HEK293 (cell line): ENCODE data around the gene REV3L.

ENCODE experiments used
- CTCF ChIA-PET: fragments of 350-600 bp; formaldehyde crosslinking; extraction: SDS; loops from one replicate; lab custom pipeline; 2021; ENCODE audit warnings: antibody characterized with exemption; lab: Yijun Ruan, JAX
- POLR2A ChIA-PET: fragments of 300-600 bp; formaldehyde crosslinking; extraction: SDS; loops from one replicate; lab custom pipeline; 2020; ENCODE audit warnings: antibody characterized with exemption, inconsistent platforms; lab: Yijun Ruan, JAX
- H3K27ac ChIP-seq: fragments of 200-500 bp; sonication (Bioruptor generic); 2 replicates; pipeline ENCODE4 v1.5.1; 2014; ENCODE audit warnings: low read depth, low read length, control low read depth, inconsistent platforms; ENCODE audit errors: extremely low read depth
- H3K36me3 ChIP-seq, 2 experiments: fragments of 200-500 bp in 1 of 2; sonication (Bioruptor generic) in 1 of 2; 1 replicate in 1 of 2; 2 replicates in 1 of 2; pipeline ENCODE4 v1.5.1; 2014 to 2017; ENCODE audit warnings: inconsistent platforms in 2 of 2, low read length in 2 of 2; ENCODE audit not compliant: control insufficient read depth in 2 of 2, insufficient read depth in 1 of 2
- H3K4me1 ChIP-seq: fragments of 200-500 bp; sonication (Bioruptor generic); 2 replicates; pipeline ENCODE4 v1.5.1; 2014; ENCODE audit warnings: mild to moderate bottlenecking, low read length, inconsistent platforms; ENCODE audit not compliant: control insufficient read depth, insufficient read depth
- H3K4me3 ChIP-seq: 2 replicates; pipeline ENCODE4 v1.5.1; 2011; ENCODE audit warnings: low read depth, mild to moderate bottlenecking, control low read depth, low read length, moderate library complexity
- H3K9me3 ChIP-seq: fragments of 200-500 bp; sonication (Bioruptor generic); 2 replicates; pipeline ENCODE4 v1.5.1; 2014; ENCODE audit warnings: low read depth, low read length, inconsistent platforms; ENCODE audit not compliant: control insufficient read depth, insufficient read depth
- FEZF1 ChIP-seq: fragments of 450-650 bp; formaldehyde crosslinking; IDR thresholded peaks from 2 replicates; pipeline ENCODE4 v1.5.1; 2016; ENCODE audit warnings: missing biosample characterization, missing genetic modification characterization
- GFI1B ChIP-seq: fragments of 450-650 bp; formaldehyde crosslinking; IDR thresholded peaks from 2 replicates; pipeline ENCODE4 v1.5.1; 2016; ENCODE audit warnings: missing biosample characterization, missing genetic modification characterization
- INSM2 ChIP-seq: fragments of 450-650 bp; formaldehyde crosslinking; IDR thresholded peaks from 2 replicates; pipeline ENCODE4 v1.5.1; 2016; ENCODE audit warnings: missing biosample characterization, missing genetic modification characterization
- SCRT2 ChIP-seq: fragments of 450-650 bp; formaldehyde crosslinking; IDR thresholded peaks from 2 replicates; pipeline ENCODE4 v1.5.1; 2016; ENCODE audit warnings: missing biosample characterization, missing genetic modification characterization
- ZBTB6 ChIP-seq: fragments of 450-650 bp; formaldehyde crosslinking; IDR thresholded peaks from 2 replicates; pipeline ENCODE4 v1.5.1; 2017; ENCODE audit warnings: missing biosample characterization, missing genetic modification characterization
- ZIC2 ChIP-seq: fragments of 450-650 bp; formaldehyde crosslinking; IDR thresholded peaks from 2 replicates; pipeline ENCODE4 v1.5.1; 2016; ENCODE audit warnings: missing biosample characterization, missing genetic modification characterization
- ZNF132 ChIP-seq: fragments of 450-650 bp; formaldehyde crosslinking; IDR thresholded peaks from 2 replicates; pipeline ENCODE4 v1.5.1; 2017; ENCODE audit warnings: missing biosample characterization, missing genetic modification characterization, borderline replicate concordance
- ZNF133 ChIP-seq: fragments of 450-650 bp; formaldehyde crosslinking; IDR thresholded peaks from 2 replicates; pipeline ENCODE4 v1.5.1; 2016; ENCODE audit warnings: missing biosample characterization, missing genetic modification characterization
- ZNF175 ChIP-seq: fragments of 450-650 bp; formaldehyde crosslinking; IDR thresholded peaks from 2 replicates; pipeline ENCODE4 v1.5.1; 2016; ENCODE audit warnings: missing biosample characterization, missing genetic modification characterization
- ZNF19 ChIP-seq: fragments of 450-650 bp; formaldehyde crosslinking; IDR thresholded peaks from 2 replicates; pipeline ENCODE4; 2016; ENCODE audit warnings: missing biosample characterization, missing genetic modification characterization, low read depth
- ZNF248 ChIP-seq: fragments of 450-650 bp; formaldehyde crosslinking; IDR thresholded peaks from 2 replicates; pipeline ENCODE4 v1.5.1; 2017; ENCODE audit warnings: missing biosample characterization, missing genetic modification characterization
- ZNF311 ChIP-seq: fragments of 450-650 bp; formaldehyde crosslinking; IDR thresholded peaks from 2 replicates; pipeline ENCODE4 v1.5.1; 2017; ENCODE audit warnings: missing biosample characterization, missing genetic modification characterization, borderline replicate concordance
- ZNF394 ChIP-seq: fragments of 450-650 bp; formaldehyde crosslinking; IDR thresholded peaks from 2 replicates; pipeline ENCODE4 v1.5.1; 2016; ENCODE audit warnings: missing biosample characterization, missing genetic modification characterization, mild to moderate bottlenecking, moderate library complexity, borderline replicate concordance
- ZNF558 ChIP-seq: fragments of 450-650 bp; formaldehyde crosslinking; IDR thresholded peaks from 2 replicates; pipeline ENCODE4 v1.5.1; 2016; ENCODE audit warnings: missing biosample characterization, missing genetic modification characterization
- ZNF561 ChIP-seq: fragments of 450-650 bp; IDR thresholded peaks from 2 replicates; pipeline ENCODE4 v1.5.1; 2018; ENCODE audit warnings: missing biosample characterization, missing genetic modification characterization, borderline replicate concordance
- ZNF658 ChIP-seq: fragments of 450-650 bp; formaldehyde crosslinking; IDR thresholded peaks from 2 replicates; pipeline ENCODE4; 2016; ENCODE audit warnings: missing biosample characterization, missing genetic modification characterization
- ZNF660 ChIP-seq: fragments of 450-650 bp; IDR thresholded peaks from 2 replicates; pipeline ENCODE4 v1.5.1; 2018; ENCODE audit warnings: missing biosample characterization, mild to moderate bottlenecking, missing genetic modification characterization
- ZNF664 ChIP-seq: fragments of 450-650 bp; formaldehyde crosslinking; IDR thresholded peaks from 2 replicates; pipeline ENCODE4 v1.5.1; 2016; ENCODE audit warnings: missing biosample characterization, missing genetic modification characterization
- ZNF792 ChIP-seq: fragments of 450-650 bp; formaldehyde crosslinking; IDR thresholded peaks from 2 replicates; pipeline ENCODE4 v1.5.1; 2016; ENCODE audit warnings: missing biosample characterization, missing genetic modification characterization
- TF ChIP-seq, protein P1 (sequence below): fragments of 450-650 bp; formaldehyde crosslinking; IDR thresholded peaks from 2 replicates; pipeline ENCODE4 v1.5.1; 2016; ENCODE audit warnings: missing biosample characterization, missing genetic modification characterization
- TF ChIP-seq, protein P2 (sequence below): fragments of 450-650 bp; IDR thresholded peaks from 2 replicates; pipeline ENCODE4 v1.5.1; 2018; ENCODE audit warnings: missing biosample characterization, missing genetic modification characterization
- TF ChIP-seq, protein P3 (sequence below): IDR thresholded peaks from 2 replicates; pipeline ENCODE4 v1.6.1; 2011; ENCODE audit warnings: mild to moderate bottlenecking, low read depth, low read length, borderline replicate concordance

REV3L gene

GRCh38 chr6:111306104-111306888, 176.7 kb downstream of the REV3L start (continued):
- TF ChIP-seq ZNF394 (tag by site-specific recombination) (no peak), ZNF19 (no peak), ZNF664 (tag by site-specific recombination) (no peak), ZNF792 (tag by site-specific recombination) (no peak), ZBTB6 (tag by site-specific recombination) (no peak)
- TF ChIP-seq, all 188 proteins: peak for 0

GRCh38 chr6:111301946-111302345, 181.1 kb downstream of the REV3L start:
- CTCF ChIA-PET, result interaction anchor here (0.6 to 0.7 kb wide), 2 partner anchors 27 to 933 kb away, joined by 4 read pairs; no protein-coding TSS in a partner anchor
- POLR2A ChIA-PET, result interaction anchor here (0.7 kb wide), 1 partner anchor 214 kb away, joined by 3 read pairs; no protein-coding TSS in a partner anchor
- no peak overlapping the region for H3K4me3 ChIP-seq
- no peak overlapping the region for H3K27ac ChIP-seq
- peaks cover 7 to 38% of the 10 kb centered on the region in 2 experiments; a peak in 2 of 3 replicates for H3K36me3 ChIP-seq
- TF ChIP-seq ZNF248 (tag by site-specific recombination) (no peak), FEZF1 (tag by site-specific recombination) (no peak), ZNF311 (tag by site-specific recombination) (no peak), GFI1B (tag by site-specific recombination) (no peak), ZNF658 (tag by site-specific recombination) (no peak), ZNF133 (tag by site-specific recombination) (no peak), ZIC2 (tag by site-specific recombination) (no peak), ZNF175 (tag by site-specific recombination) (no peak), SCRT2 (tag by site-specific recombination) (no peak), ZNF132 (no peak), ZNF558 (tag by site-specific recombination) (no peak), ZNF561 (tag by site-specific recombination) (no peak), INSM2 (tag by site-specific recombination) (no peak), ZNF660 (no peak)
- TF ChIP-seq, protein P1, sequence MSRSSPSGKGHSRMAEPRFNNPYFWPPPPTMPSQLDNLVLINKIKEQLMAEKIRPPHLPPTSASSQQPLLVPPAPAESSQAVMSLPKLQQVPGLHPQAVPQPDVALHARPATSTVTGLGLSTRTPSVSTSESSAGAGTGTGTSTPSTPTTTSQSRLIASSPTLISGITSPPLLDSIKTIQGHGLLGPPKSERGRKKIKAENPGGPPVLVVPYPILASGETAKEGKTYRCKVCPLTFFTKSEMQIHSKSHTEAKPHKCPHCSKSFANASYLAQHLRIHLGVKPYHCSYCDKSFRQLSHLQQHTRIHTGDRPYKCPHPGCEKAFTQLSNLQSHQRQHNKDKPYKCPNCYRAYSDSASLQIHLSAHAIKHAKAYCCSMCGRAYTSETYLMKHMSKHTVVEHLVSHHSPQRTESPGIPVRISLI (tag by site-specific recombination), result no peak
- TF ChIP-seq, protein P2, sequence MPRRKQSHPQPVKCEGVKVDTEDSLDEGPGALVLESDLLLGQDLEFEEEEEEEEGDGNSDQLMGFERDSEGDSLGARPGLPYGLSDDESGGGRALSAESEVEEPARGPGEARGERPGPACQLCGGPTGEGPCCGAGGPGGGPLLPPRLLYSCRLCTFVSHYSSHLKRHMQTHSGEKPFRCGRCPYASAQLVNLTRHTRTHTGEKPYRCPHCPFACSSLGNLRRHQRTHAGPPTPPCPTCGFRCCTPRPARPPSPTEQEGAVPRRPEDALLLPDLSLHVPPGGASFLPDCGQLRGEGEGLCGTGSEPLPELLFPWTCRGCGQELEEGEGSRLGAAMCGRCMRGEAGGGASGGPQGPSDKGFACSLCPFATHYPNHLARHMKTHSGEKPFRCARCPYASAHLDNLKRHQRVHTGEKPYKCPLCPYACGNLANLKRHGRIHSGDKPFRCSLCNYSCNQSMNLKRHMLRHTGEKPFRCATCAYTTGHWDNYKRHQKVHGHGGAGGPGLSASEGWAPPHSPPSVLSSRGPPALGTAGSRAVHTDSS (tag by site-specific recombination), result no peak
- TF ChIP-seq, protein P3, sequence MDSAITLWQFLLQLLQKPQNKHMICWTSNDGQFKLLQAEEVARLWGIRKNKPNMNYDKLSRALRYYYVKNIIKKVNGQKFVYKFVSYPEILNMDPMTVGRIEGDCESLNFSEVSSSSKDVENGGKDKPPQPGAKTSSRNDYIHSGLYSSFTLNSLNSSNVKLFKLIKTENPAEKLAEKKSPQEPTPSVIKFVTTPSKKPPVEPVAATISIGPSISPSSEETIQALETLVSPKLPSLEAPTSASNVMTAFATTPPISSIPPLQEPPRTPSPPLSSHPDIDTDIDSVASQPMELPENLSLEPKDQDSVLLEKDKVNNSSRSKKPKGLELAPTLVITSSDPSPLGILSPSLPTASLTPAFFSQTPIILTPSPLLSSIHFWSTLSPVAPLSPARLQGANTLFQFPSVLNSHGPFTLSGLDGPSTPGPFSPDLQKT, result no peak
- peaks cover 10% of the 10 kb centered on the region for H3K4me1 ChIP-seq
- H3K9me3 ChIP-seq, result no peaks in the 10 kb centered on the region
